Psoas muscle (tissue), 8 donors: ENCODE measurements around the gene NTRK3. TPM values are rescaled to one million over a fixed set of nuclear protein-coding genes. Genes with fewer than 3 reads are reported as not detected.

ENCODE experiments used
- ATAC-seq, 4 donors: fragments of 200-7000 bp; cut with Tn5 transposase; one replicate each; pipeline ENCODE4 v1.9.1; 2020; ENCODE audit warnings: moderate library complexity in 3 of 4, mild to moderate bottlenecking in 2 of 4
- DNase-seq, 2 donors: peaks; one replicate each; pipeline ENCODE4 v3.0.0-alpha.2; 2020
- H3K27ac ChIP-seq: fragments of 200-600 bp; one replicate; pipeline ENCODE4 v1.8.0; 2022
- H3K27me3 ChIP-seq, 3 donors: fragments of 200-600 bp in 1 of 3; one replicate each; pipeline versions ENCODE4 v1.6.1 to v1.8.0; 2013 to 2022; ENCODE audit warnings: low read length in 2 of 3, mild to moderate bottlenecking in 2 of 3, moderate library complexity in 1 of 3; ENCODE audit not compliant: insufficient read depth in 3 of 3
- H3K36me3 ChIP-seq, 2 donors: fragments of 200-600 bp in 1 of 2; one replicate each; pipeline versions ENCODE4 v1.6.1 to v1.8.0; 2013 to 2022; ENCODE audit warnings: low read depth in 1 of 2, mild to moderate bottlenecking in 1 of 2, moderate library complexity in 1 of 2; ENCODE audit not compliant: insufficient read depth in 1 of 2
- H3K4me1 ChIP-seq: fragments of 200-600 bp; one replicate; pipeline ENCODE4 v1.8.0; 2022
- H3K4me3 ChIP-seq: fragments of 200-600 bp; one replicate; pipeline ENCODE4 v1.8.0; 2022; ENCODE audit warnings: mild to moderate bottlenecking
- H3K9me3 ChIP-seq: fragments of 200-600 bp; one replicate; pipeline ENCODE4 v1.8.0; 2022
- WGBS, 3 donors: extraction: QIAGEN DNeasy Blood & Tissue Kit; methylation state at CpG; one replicate each; pipeline versions ENCODE4 v1.1.6 to v1.1.7; 2013; 5-methylcytosine and 5-hydroxymethylcytosine counted together
- intact Hi-C, 2 donors: fragments of 100-400 bp; cut with DNase I; formaldehyde crosslinking; loops; one replicate each; pipeline versions ENCODE4 v1.11.0 to v1.14.2; 2022
- polyA plus RNA-seq, 3 donors: library from polyadenylated mRNA; stranded (reverse); fragments of 200-250 nt; gene quantifications; one replicate each; pipeline ENCODE4 v1.2.3, GENCODE V29; 2013
- total RNA-seq, 4 donors: library from RNA; stranded (reverse); fragmentation: NEBNext Ultra II Directional in 2 of 4; extraction: Animal tissue kit (Norgen Biotek cat#: 25700) in 2 of 4; gene quantifications; one replicate each; pipeline versions ENCODE4 v1.2.1 to v1.2.4, GENCODE V29; 2021 to 2023
- TF ChIP-seq, protein P1 (sequence below): fragments of 200-600 bp; IDR thresholded peaks from one replicate; pipeline ENCODE4 v1.8.0; 2022; ENCODE audit warnings: antibody characterized with exemption
- donor health status: healthy with polysubstance abuse.
- donor health status: DM: no; HTN: no; CAD: no; lungs with moderate emphysema.
- donor health status: Bipolar disorder and iron deficiency.
- donor health status: healthy.
- donor health status: DM: yes; HTN: yes; CAD: no.
- donor health status: DM: no; HTN: no; CAD: no.
- donor health status: DM: no; HTN: no; CAD: no.
- donor health status: DM: yes; HTN: yes; CAD: no.

Gene NTRK3
- total and polyA plus RNA-seq, 7 donors = 0.17 to 1.7 (median 0.57) TPM

DNA sequence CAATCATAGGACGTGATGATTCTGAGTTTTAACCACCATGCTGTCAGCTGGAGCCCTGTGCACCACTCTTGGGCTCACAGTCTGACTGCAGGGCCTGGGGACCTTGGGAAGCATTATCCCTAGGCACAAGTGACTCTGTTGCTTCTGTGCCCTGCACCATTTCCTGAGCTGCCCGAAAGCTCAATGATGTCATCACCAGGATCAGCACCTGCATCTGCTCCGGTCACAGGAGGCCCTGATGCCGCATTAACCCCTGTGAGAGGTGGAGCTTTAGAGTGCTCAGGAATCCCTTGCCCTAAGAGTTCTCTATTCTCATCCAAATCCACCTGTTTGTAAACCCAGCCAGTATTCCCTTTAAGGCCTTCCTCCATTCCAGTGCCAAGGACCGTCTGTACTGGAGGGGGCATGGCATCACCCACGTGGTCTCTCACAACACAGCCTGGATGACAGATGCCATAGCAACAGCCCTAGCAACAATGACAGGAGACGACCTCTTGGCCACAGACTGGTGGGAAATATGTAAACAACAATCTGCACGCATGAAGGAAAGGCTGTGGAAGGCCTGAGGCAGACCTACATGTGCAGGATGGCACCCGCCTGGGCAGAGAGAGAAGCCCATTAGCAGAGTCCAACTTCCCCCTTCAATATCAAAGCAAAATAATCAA is 37.9 kb downstream of the NTRK3 start:
- WGBS, 3 donors = 38 to 49% (median 39%) methylated on average over 9 of the region's 9 CpGs

GRCh38 chr15:88215066-88215648 is 41.4 kb downstream of the NTRK3 start:
- WGBS, 3 donors = 30 to 47% (median 43%) methylated on average over 16 of the region's 16 CpGs
- DNase-seq (no peak), ATAC-seq (no peak)
- TF ChIP-seq, protein P1, sequence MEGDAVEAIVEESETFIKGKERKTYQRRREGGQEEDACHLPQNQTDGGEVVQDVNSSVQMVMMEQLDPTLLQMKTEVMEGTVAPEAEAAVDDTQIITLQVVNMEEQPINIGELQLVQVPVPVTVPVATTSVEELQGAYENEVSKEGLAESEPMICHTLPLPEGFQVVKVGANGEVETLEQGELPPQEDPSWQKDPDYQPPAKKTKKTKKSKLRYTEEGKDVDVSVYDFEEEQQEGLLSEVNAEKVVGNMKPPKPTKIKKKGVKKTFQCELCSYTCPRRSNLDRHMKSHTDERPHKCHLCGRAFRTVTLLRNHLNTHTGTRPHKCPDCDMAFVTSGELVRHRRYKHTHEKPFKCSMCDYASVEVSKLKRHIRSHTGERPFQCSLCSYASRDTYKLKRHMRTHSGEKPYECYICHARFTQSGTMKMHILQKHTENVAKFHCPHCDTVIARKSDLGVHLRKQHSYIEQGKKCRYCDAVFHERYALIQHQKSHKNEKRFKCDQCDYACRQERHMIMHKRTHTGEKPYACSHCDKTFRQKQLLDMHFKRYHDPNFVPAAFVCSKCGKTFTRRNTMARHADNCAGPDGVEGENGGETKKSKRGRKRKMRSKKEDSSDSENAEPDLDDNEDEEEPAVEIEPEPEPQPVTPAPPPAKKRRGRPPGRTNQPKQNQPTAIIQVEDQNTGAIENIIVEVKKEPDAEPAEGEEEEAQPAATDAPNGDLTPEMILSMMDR = no peak
- Histone ChIP-seq H3K4me1 (no peaks in the 10 kb centered on the region), H3K9me3 (no peaks in the 10 kb centered on the region), H3K27me3 (peaks cover 0 to 11% (median 2%) of the 10 kb centered on the region in 3 donors), H3K36me3 (no peaks in the 10 kb centered on the region), H3K4me3 (no peak overlapping the region), H3K27ac (no peak overlapping the region)
- intact Hi-C loops = no loop called here

More for the DNA sequence above, 37.9 kb downstream of the NTRK3 start:
- Histone ChIP-seq H3K4me1 (no peaks in the 10 kb centered on the region), H3K9me3 (no peaks in the 10 kb centered on the region), H3K4me3 (no peak overlapping the region), H3K36me3 (no peaks in the 10 kb centered on the region), H3K27me3 (peaks cover 0 to 11% (median 2%) of the 10 kb centered on the region in 3 donors), H3K27ac (no peak overlapping the region)
- intact Hi-C loops = no loop called here
- DNase-seq (no peak), ATAC-seq (no peak)
- TF ChIP-seq, protein P1 = no peak

DNA sequence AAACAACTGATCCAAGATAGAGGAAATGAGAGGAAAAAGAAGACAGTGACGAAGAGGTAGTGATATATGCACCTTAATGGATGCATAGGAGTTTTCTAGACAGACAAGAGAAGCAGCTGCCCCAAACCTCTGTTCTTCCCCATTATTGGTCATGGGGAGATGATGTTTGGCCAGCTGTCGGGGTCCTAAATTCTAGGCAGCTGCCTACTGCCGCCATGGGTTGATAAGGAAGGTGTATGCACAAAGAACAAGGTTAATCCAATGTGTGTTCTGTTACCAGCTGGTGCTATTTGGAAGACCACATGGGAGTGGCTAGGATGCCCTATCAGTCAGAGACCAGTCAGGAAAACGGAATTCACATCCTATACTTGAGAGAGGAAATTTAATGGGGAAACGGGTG is 47.4 kb downstream of the NTRK3 start:
- TF ChIP-seq, protein P1 = no peak
- H3K9me3 ChIP-seq = no peaks in the 10 kb centered on the region
- intact Hi-C loops = no loop called here
- 79 to 84% (median 83%) methylated on average over 5 of the region's 5 CpGs for WGBS, 3 donors
- DNase-seq (no peak), ATAC-seq (no peak)
- peaks cover 0 to 4% (median 0%) of the 10 kb centered on the region in 3 donors for H3K27me3 ChIP-seq
- no peaks in the 10 kb centered on the region for H3K36me3 ChIP-seq
- no peak overlapping the region for H3K4me3 ChIP-seq
- H3K4me1 ChIP-seq = no peaks in the 10 kb centered on the region
- no peak overlapping the region for H3K27ac ChIP-seq

DNA sequence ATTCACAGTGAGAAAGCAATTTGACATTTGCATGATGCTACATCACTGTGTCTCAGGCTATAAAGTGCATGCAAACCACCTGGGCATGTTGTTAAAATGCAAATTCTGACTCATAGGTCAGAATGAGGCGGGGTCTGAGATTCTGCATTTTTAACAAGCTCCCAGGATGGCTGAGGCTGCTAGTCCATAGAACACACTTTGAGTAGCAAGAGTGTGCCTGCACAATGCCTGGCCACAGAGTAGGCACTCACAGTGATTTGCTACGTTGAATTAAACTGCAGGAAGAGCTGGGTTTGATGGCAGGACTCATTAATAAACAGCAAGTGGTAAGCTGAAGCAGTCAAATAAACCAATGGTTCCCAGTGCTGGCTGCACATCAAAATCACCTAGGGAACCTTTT is 48.1 kb downstream of the NTRK3 start:
- H3K27me3 ChIP-seq = no peaks in the 10 kb centered on the region
- no peaks in the 10 kb centered on the region for H3K4me1 ChIP-seq
- H3K27ac ChIP-seq = no peak overlapping the region
- H3K9me3 ChIP-seq = no peaks in the 10 kb centered on the region
- no peak overlapping the region for H3K4me3 ChIP-seq
- ATAC-seq (no peak), DNase-seq (no peak)
- intact Hi-C loops = no loop called here
- TF ChIP-seq, protein P1 = no peak
- 69 to 86% (median 83%) methylated on average over 2 of the region's 2 CpGs for WGBS, 3 donors
- H3K36me3 ChIP-seq = no peaks in the 10 kb centered on the region
